IPS-18a (cell line): Measurements from ENCODE around the gene PRSS12.
A peak's percentile ranks its signal among the peaks of the same experiment; 100 is the strongest.

Experiments used
- H3K27ac ChIP-seq: one replicate; pipeline ENCODE4 v1.5.1; 2013; ENCODE audit warnings: low read length
- H3K27me3 ChIP-seq: one replicate; pipeline ENCODE4 v1.6.1; 2013; ENCODE audit warnings: mild to moderate bottlenecking, low read length; ENCODE audit not compliant: control insufficient read depth, insufficient read depth
- H3K36me3 ChIP-seq: one replicate; pipeline ENCODE4 v1.6.1; 2013; ENCODE audit warnings: low read depth, low read length; ENCODE audit not compliant: control insufficient read depth
- H3K4me1 ChIP-seq: one replicate; pipeline ENCODE4 v1.6.1; 2013; ENCODE audit warnings: low read depth, low read length; ENCODE audit not compliant: control insufficient read depth
- H3K4me3 ChIP-seq: one replicate; pipeline ENCODE4 v1.5.1; 2013; ENCODE audit warnings: low read length
- H3K9ac ChIP-seq: one replicate; pipeline ENCODE4 v1.6.1; 2013; ENCODE audit warnings: mild to moderate bottlenecking, low read length, moderate library complexity
- H3K9me3 ChIP-seq: one replicate; pipeline ENCODE4 v1.6.1; 2013; ENCODE audit warnings: low read depth, low read length; ENCODE audit not compliant: control insufficient read depth

PRSS12 gene

GRCh38 chr4:118354913-118355312 lies 2.1 kb upstream of the PRSS12 start:
- H3K4me3 ChIP-seq: no peak overlapping the region
- H3K36me3 ChIP-seq: no peaks in the 10 kb centered on the region
- H3K27me3 ChIP-seq: peaks cover 46% of the 10 kb centered on the region
- H3K9ac ChIP-seq: no peak overlapping the region
- H3K9me3 ChIP-seq: no peaks in the 10 kb centered on the region
- no peak overlapping the region for H3K27ac ChIP-seq
- peaks cover 6% of the 10 kb centered on the region for H3K4me1 ChIP-seq

GRCh38 chr4:118353534-118354030 lies 779 bp upstream of the PRSS12 start:
- Histone ChIP-seq H3K9me3 (no peaks in the 10 kb centered on the region), H3K36me3 (no peaks in the 10 kb centered on the region), H3K4me3 (peak overlapping the region; percentile 74), H3K27ac (no peak overlapping the region), H3K9ac (no peak overlapping the region), H3K27me3 (peaks cover 46% of the 10 kb centered on the region), H3K4me1 (peaks cover 6% of the 10 kb centered on the region)

GRCh38 chr4:118351851-118352827 lies 664 bp downstream of the PRSS12 start:
- Histone ChIP-seq H3K4me3 (peak overlapping the region; percentile 74), H3K9me3 (no peaks in the 10 kb centered on the region), H3K36me3 (no peaks in the 10 kb centered on the region), H3K9ac (no peak overlapping the region), H3K4me1 (peaks cover 6% of the 10 kb centered on the region), H3K27ac (no peak overlapping the region), H3K27me3 (peaks cover 46% of the 10 kb centered on the region)

GRCh38 chr4:118350961-118351360 lies 1.8 kb downstream of the PRSS12 start:
- no peak overlapping the region for H3K4me3 ChIP-seq
- H3K9ac ChIP-seq: no peak overlapping the region
- H3K9me3 ChIP-seq: no peaks in the 10 kb centered on the region
- no peaks in the 10 kb centered on the region for H3K36me3 ChIP-seq
- peaks cover 6% of the 10 kb centered on the region for H3K4me1 ChIP-seq
- no peak overlapping the region for H3K27ac ChIP-seq
- H3K27me3 ChIP-seq: peaks cover 46% of the 10 kb centered on the region

GRCh38 chr4:118348886-118349285 lies 3.9 kb downstream of the PRSS12 start:
- Histone ChIP-seq H3K4me3 (no peak overlapping the region), H3K27ac (no peak overlapping the region), H3K9me3 (no peaks in the 10 kb centered on the region), H3K27me3 (peaks cover 35% of the 10 kb centered on the region), H3K9ac (no peak overlapping the region), H3K36me3 (no peaks in the 10 kb centered on the region), H3K4me1 (peaks cover 6% of the 10 kb centered on the region)

- no peaks in the 10 kb centered on the region for H3K4me1 ChIP-seq
- no peaks in the 10 kb centered on the region for H3K36me3 ChIP-seq
- H3K9ac ChIP-seq: no peak overlapping the region
- H3K27ac ChIP-seq: no peak overlapping the region
- H3K27me3 ChIP-seq: peaks cover 14% of the 10 kb centered on the region
- H3K4me3 ChIP-seq: no peak overlapping the region
- no peaks in the 10 kb centered on the region for H3K9me3 ChIP-seq
Observed at GRCh38 chr4:118346495-118346894, 6.3 kb downstream of the PRSS12 start.

GRCh38 chr4:118345813-118346212 lies 7.0 kb downstream of the PRSS12 start:
- H3K4me3 ChIP-seq: no peak overlapping the region
- no peak overlapping the region for H3K27ac ChIP-seq
- H3K4me1 ChIP-seq: no peaks in the 10 kb centered on the region
- H3K9me3 ChIP-seq: no peaks in the 10 kb centered on the region
- H3K9ac ChIP-seq: no peak overlapping the region
- peaks cover 7% of the 10 kb centered on the region for H3K27me3 ChIP-seq
- H3K36me3 ChIP-seq: no peaks in the 10 kb centered on the region

GRCh38 chr4:118344801-118345200 lies 8.0 kb downstream of the PRSS12 start:
- Histone ChIP-seq H3K9me3 (no peaks in the 10 kb centered on the region), H3K36me3 (no peaks in the 10 kb centered on the region), H3K27me3 (no peaks in the 10 kb centered on the region), H3K9ac (no peak overlapping the region), H3K4me3 (no peak overlapping the region), H3K4me1 (peaks cover 7% of the 10 kb centered on the region), H3K27ac (no peak overlapping the region)

- no peaks in the 10 kb centered on the region for H3K27me3 ChIP-seq
- peaks cover 8% of the 10 kb centered on the region for H3K4me1 ChIP-seq
- H3K36me3 ChIP-seq: no peaks in the 10 kb centered on the region
- H3K9ac ChIP-seq: no peak overlapping the region
- H3K4me3 ChIP-seq: no peak overlapping the region
- H3K27ac ChIP-seq: no peak overlapping the region
- no peaks in the 10 kb centered on the region for H3K9me3 ChIP-seq
Observed at GRCh38 chr4:118343501-118343900, 9.3 kb downstream of the PRSS12 start.

- H3K27me3 ChIP-seq: no peaks in the 10 kb centered on the region
- no peak overlapping the region for H3K4me3 ChIP-seq
- H3K4me1 ChIP-seq: peaks cover 13% of the 10 kb centered on the region
- H3K9me3 ChIP-seq: no peaks in the 10 kb centered on the region
- no peaks in the 10 kb centered on the region for H3K36me3 ChIP-seq
- H3K27ac ChIP-seq: no peak overlapping the region
- H3K9ac ChIP-seq: no peak overlapping the region
Observed at GRCh38 chr4:118340109-118340508, 12.7 kb downstream of the PRSS12 start.

GRCh38 chr4:118338981-118339765 lies 13.6 kb downstream of the PRSS12 start:
- Histone ChIP-seq H3K27ac (no peak overlapping the region), H3K9ac (no peak overlapping the region), H3K9me3 (no peaks in the 10 kb centered on the region), H3K4me3 (no peak overlapping the region), H3K27me3 (no peaks in the 10 kb centered on the region), H3K36me3 (no peaks in the 10 kb centered on the region), H3K4me1 (peaks cover 13% of the 10 kb centered on the region)
